ENCODE measurements around the gene TCFL5. TPM values are rescaled to one million over a fixed set of nuclear protein-coding genes. Genes with fewer than 3 reads are reported as not detected.
A peak's percentile ranks its signal among the peaks of the same experiment; 100 is the strongest.

The TCFL5 gene
- total RNA-seq (2021; fragmentation: NEBNext Ultra II Directional; extraction: Animal tissue kit (Norgen Biotek cat#: 25700)): 10 to 100 TPM; 19.9 to 25.2 (median 21.1) TPM
- long read RNA-seq, partial matches to known transcripts: 1 of 5 reads
- long read RNA-seq, other reads (novel, unspliced or antisense): 4 of 5 reads

- no peaks in the 10 kb centered on the region; the same call in 1 of the 2 replicates for H3K9me3 Mint-ChIP-seq
- peak within 1 kb of the TSS; percentile 86 for H3K4me3 Mint-ChIP-seq
- DNase-seq: peak; percentile 75
- peaks cover 25% of the 10 kb centered on the region for H3K4me1 Mint-ChIP-seq (ENCODE audit: low read depth)
- no peak for TF ChIP-seq CTCF (IDR thresholded peaks at IDR 0.05)
- H3K27ac Mint-ChIP-seq: peak within 1 kb of the TSS; percentile 48; the same call in 1 of the 2 replicates
- H3K27me3 Mint-ChIP-seq (ENCODE audit: insufficient read depth): peaks cover 8% of the 10 kb centered on the region; the same call in 1 of the 2 replicates
- peaks cover 11% of the 10 kb centered on the region; the same call in 1 of the 2 replicates for H3K36me3 Mint-ChIP-seq (ENCODE audit: low read depth)
Observed at GRCh38 chr20:62861726-62862336, at the start of gene TCFL5. Gene TCFL5 (minus strand): TSS chr20:62861822. CDS start chr20:62861670, 152 bp downstream.

- H3K4me3 Mint-ChIP-seq: no peak overlapping the region
- H3K27me3 Mint-ChIP-seq (ENCODE audit: insufficient read depth): peaks cover 3% of the 10 kb centered on the region
- peaks cover 26% of the 10 kb centered on the region for H3K4me1 Mint-ChIP-seq (ENCODE audit: low read depth)
- H3K9me3 Mint-ChIP-seq: no peaks in the 10 kb centered on the region
- peaks cover 27% of the 10 kb centered on the region; the same call in 1 of the 2 replicates for H3K36me3 Mint-ChIP-seq (ENCODE audit: low read depth)
- no peak for DNase-seq
- H3K27ac Mint-ChIP-seq: no peak overlapping the region
- TF ChIP-seq CTCF (IDR thresholded peaks at IDR 0.05): no peak
Observed at GRCh38 chr20:62910777-62911497, 49.3 kb upstream of the TCFL5 start.

- H3K4me3 Mint-ChIP-seq: no peak overlapping the region
- H3K27me3 Mint-ChIP-seq (ENCODE audit: insufficient read depth): peaks cover 3% of the 10 kb centered on the region
- no peak overlapping the region for H3K27ac Mint-ChIP-seq
- no peak for TF ChIP-seq CTCF (IDR thresholded peaks at IDR 0.05)
- peaks cover 32% of the 10 kb centered on the region for H3K36me3 Mint-ChIP-seq (ENCODE audit: low read depth)
- DNase-seq: no peak
- H3K9me3 Mint-ChIP-seq: no peaks in the 10 kb centered on the region
- peaks cover 20% of the 10 kb centered on the region for H3K4me1 Mint-ChIP-seq (ENCODE audit: low read depth)
Observed at GRCh38 chr20:62910217-62910766, 48.7 kb upstream of the TCFL5 start.

GRCh38 chr20:62908971-62909791 lies 47.6 kb upstream of the TCFL5 start:
- no peak overlapping the region for H3K27ac Mint-ChIP-seq
- no peak for TF ChIP-seq CTCF (IDR thresholded peaks at IDR 0.05)
- H3K36me3 Mint-ChIP-seq (ENCODE audit: low read depth): peaks cover 40% of the 10 kb centered on the region
- peaks cover 1% of the 10 kb centered on the region for H3K27me3 Mint-ChIP-seq (ENCODE audit: insufficient read depth)
- peaks cover 15% of the 10 kb centered on the region for H3K4me1 Mint-ChIP-seq (ENCODE audit: low read depth)
- H3K9me3 Mint-ChIP-seq: no peaks in the 10 kb centered on the region
- no peak for DNase-seq
- H3K4me3 Mint-ChIP-seq: no peak overlapping the region

All from HFFc6 (cell line).